Panc1 (cell line): ENCODE measurements around the gene HKDC1. TPM values are rescaled to one million over a fixed set of nuclear protein-coding genes. Genes with fewer than 3 reads are reported as not detected.
"Not testable (repeated sequence)": the region's sequence is repeated elsewhere in the genome, so short reads cannot be mapped to it uniquely, and the experiment has no call there.

Experiments used
- ATAC-seq: fragments of 200-7000 bp; cut with Tn5 transposase; 2 replicates; pipeline ENCODE4 v1.9.1; 2020; ENCODE audit warnings: mild to moderate bottlenecking, moderate library complexity
- BruUV-seq: library from RNA; stranded (reverse); fragments of 400-500 nt; replicated peaks from 2 replicates; lab custom pipeline; 2021; lab: Mats Ljungman, UMichigan
- CTCF ChIA-PET: fragments of 300-600 bp; sonication (Branson Sonifier 250); formaldehyde crosslinking; loops from one replicate; lab custom pipeline; 2022; ENCODE audit warnings: antibody characterized with exemption; lab: Charles Lee
- POLR2A ChIA-PET: fragments of 300-600 bp; sonication (Branson Sonifier 250); formaldehyde crosslinking; loops from one replicate; lab custom pipeline; 2022; ENCODE audit warnings: antibody characterized with exemption; lab: Charles Lee
- DNase-seq: peaks from one replicate; pipeline ENCODE4 v3.0.0-alpha.2; 2010; ENCODE audit warnings: low read depth, low spot score
- H3K27ac ChIP-seq: 2 replicates; pipeline ENCODE4 v1.5.1; 2011; ENCODE audit warnings: mild to moderate bottlenecking, low read length, inconsistent platforms
- H3K27me3 ChIP-seq: fragments of 200-500 bp; sonication (Bioruptor generic); 2 replicates; pipeline ENCODE4 v1.6.0; 2014; ENCODE audit warnings: low read length, inconsistent platforms; ENCODE audit not compliant: control insufficient read depth, insufficient read depth
- H3K36me3 ChIP-seq: fragments of 200-500 bp; sonication (Bioruptor generic); 2 replicates; pipeline ENCODE4 v1.5.1; 2014; ENCODE audit warnings: inconsistent platforms, mild to moderate bottlenecking, low read length, moderate library complexity; ENCODE audit not compliant: control insufficient read depth, insufficient read depth
- H3K4me1 ChIP-seq: 2 replicates; pipeline ENCODE4 v1.5.1; 2011; ENCODE audit warnings: inconsistent platforms, mild to moderate bottlenecking, low read length, moderate library complexity; ENCODE audit not compliant: control insufficient read depth, insufficient read depth
- H3K4me3 ChIP-seq, 2 experiments: 2 replicates each; pipeline ENCODE4 v1.5.1; 2011 to 2012; ENCODE audit warnings: low read depth in 2 of 2, low read length in 2 of 2, mild to moderate bottlenecking in 2 of 2, inconsistent platforms in 1 of 2, moderate library complexity in 1 of 2
- H3K9me3 ChIP-seq: fragments of 200-500 bp; sonication (Bioruptor generic); 2 replicates; pipeline ENCODE4 v1.5.1; 2014; ENCODE audit warnings: low read depth, mild to moderate bottlenecking, inconsistent platforms, low read length, moderate library complexity; ENCODE audit not compliant: control insufficient read depth, insufficient read depth
- CTCF ChIP-seq: fragments of 450-650 bp; IDR thresholded peaks from 2 replicates; pipeline ENCODE4 v1.5.1; 2017; ENCODE audit warnings: mild to moderate bottlenecking
- POLR2AphosphoS5 ChIP-seq: IDR thresholded peaks from 2 replicates; pipeline ENCODE4 v1.6.1; 2012; ENCODE audit warnings: mild to moderate bottlenecking, low read depth, low read length, moderate library complexity
- REST ChIP-seq, 2 experiments: IDR thresholded peaks; 2 replicates each; pipeline ENCODE4 v1.6.1; 2011 to 2012; ENCODE audit warnings: low read depth in 2 of 2, control low read depth in 1 of 2, low read length in 1 of 2, mild to moderate bottlenecking in 1 of 2, moderate library complexity in 1 of 2; ENCODE audit not compliant: insufficient read depth in 1 of 2
- SIN3A ChIP-seq: IDR thresholded peaks from 2 replicates; pipeline ENCODE4 v1.6.1; 2012; ENCODE audit warnings: low read depth, mild to moderate bottlenecking, low read length, moderate library complexity, borderline replicate concordance; ENCODE audit not compliant: insufficient read depth
- TCF7L2 ChIP-seq: IDR thresholded peaks from 2 replicates; pipeline ENCODE4 v1.6.1; 2011; ENCODE audit warnings: mild to moderate bottlenecking, low read depth, low read length, inconsistent platforms
- in situ Hi-C: cut with HindIII; loops from 2 replicates; pipeline ENCODE4 v1.10.0; 2016; ENCODE audit warnings: low sequenced_read_pairs, low pct_unique_long_range_greater_than_20kb
- intact Hi-C: fragments of 100-400 bp; cut with micrococcal nuclease; formaldehyde crosslinking; loops from one replicate; pipeline ENCODE4 v1.10.0; 2022; ENCODE audit not compliant: unreplicated experiment
- total RNA-seq: library from RNA; stranded (reverse); gene quantifications from one replicate; pipeline ENCODE4 v1.2.1, GENCODE V29; 2021; ENCODE audit not compliant: unreplicated experiment

HKDC1 gene
- total RNA-seq, 1 experiment from 2014 or later, result 1.1 TPM

DNA sequence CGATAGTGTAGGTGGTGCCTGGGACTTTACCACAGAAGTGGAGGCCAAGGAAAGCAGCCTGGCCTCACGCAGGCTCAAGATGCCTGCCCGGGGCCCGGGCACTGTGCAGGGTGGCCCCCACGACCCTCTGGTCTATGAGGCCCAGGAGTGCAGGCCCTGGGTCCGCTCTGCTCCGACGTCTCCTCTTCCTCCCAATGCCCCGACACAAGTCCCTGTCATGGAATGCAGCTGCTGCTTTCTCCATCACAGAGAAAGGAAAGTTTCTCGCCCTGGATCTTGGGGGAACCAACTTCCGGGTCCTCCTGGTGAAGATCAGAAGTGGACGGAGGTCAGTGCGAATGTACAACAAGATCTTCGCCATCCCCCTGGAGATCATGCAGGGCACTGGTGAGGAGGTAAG, 29.9 kb downstream of the HKDC1 start:
- ChIA-PET CTCF (no interaction called here), POLR2A (no interaction called here)
- no peaks in the 10 kb centered on the region for H3K27me3 ChIP-seq
- no peak for DNase-seq
- TF ChIP-seq TCF7L2, result no peak
- TF ChIP-seq SIN3A, result no peak
- TF ChIP-seq CTCF, result no peak
- no peak for TF ChIP-seq REST (IDR thresholded peaks at IDR 0.05; ENCODE audit: insufficient read depth in 1 of 2, low read depth in 2 of 2, low read length in 1 of 2)
- TF ChIP-seq POLR2AphosphoS5, result no peak
- no peaks in the 10 kb centered on the region for H3K36me3 ChIP-seq
- no peaks in the 10 kb centered on the region for H3K4me1 ChIP-seq
- H3K4me3 ChIP-seq, result no peak overlapping the region
- in situ Hi-C loops, result no loop called here
- H3K9me3 ChIP-seq, result no peaks in the 10 kb centered on the region
- intact Hi-C loops, result no loop called here
- BruUV-seq, result no TSS peak
- no peak for ATAC-seq
- no peak overlapping the region for H3K27ac ChIP-seq

DNA sequence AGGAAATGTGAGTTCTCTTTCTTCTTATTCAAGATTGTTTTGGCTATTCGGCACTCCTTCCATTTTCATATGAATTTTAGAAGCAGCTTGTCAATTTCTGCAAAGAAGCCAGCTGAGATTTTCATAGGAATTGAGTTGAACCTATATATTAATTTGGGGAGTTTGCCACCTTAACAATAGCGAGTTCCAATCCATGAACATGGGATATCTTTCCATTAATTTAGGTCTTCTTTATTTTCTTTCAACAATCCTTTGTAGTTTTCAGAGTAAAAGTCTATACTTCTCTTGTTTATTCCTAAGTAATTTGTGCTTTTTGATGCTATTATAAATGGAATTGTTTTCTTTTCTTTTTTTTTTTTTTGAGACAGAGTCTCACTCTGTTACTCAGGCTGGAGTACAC, 31.3 kb downstream of the HKDC1 start:
- H3K27me3 ChIP-seq, ATAC-seq, BruUV-seq, H3K4me1 ChIP-seq, H3K27ac ChIP-seq, POLR2A ChIA-PET, H3K9me3 ChIP-seq, DNase-seq, in situ Hi-C loops, H3K4me3 ChIP-seq, intact Hi-C loops, H3K36me3 ChIP-seq: not testable (repeated sequence)
- CTCF ChIA-PET, result interaction anchor here (0.8 kb wide), 1 partner anchor 164 kb away, joined by 3 read pairs; no protein-coding TSS in a partner anchor

- no TSS peak for BruUV-seq
- intact Hi-C loops, result no loop called here
- Histone ChIP-seq H3K27me3 (no peaks in the 10 kb centered on the region), H3K4me3 (no peak overlapping the region), H3K27ac (no peak overlapping the region), H3K36me3 (no peaks in the 10 kb centered on the region), H3K9me3 (no peaks in the 10 kb centered on the region), H3K4me1 (no peaks in the 10 kb centered on the region)
- no peak for TF ChIP-seq POLR2AphosphoS5
- TF ChIP-seq TCF7L2, result no peak
- TF ChIP-seq SIN3A, result no peak
- no peak for TF ChIP-seq CTCF
- TF ChIP-seq REST (IDR thresholded peaks at IDR 0.05; ENCODE audit: insufficient read depth in 1 of 2, low read depth in 2 of 2, low read length in 1 of 2), result no peak
- in situ Hi-C loops, result no loop called here
- ATAC-seq (no peak), DNase-seq (no peak)
- ChIA-PET CTCF (interaction anchor here (0.7 kb wide), 1 partner anchor 172 kb away, joined by 6 read pairs; no protein-coding TSS in a partner anchor), POLR2A (no interaction called here)
These were observed 33.0 kb downstream of the HKDC1 start for GRCh38 chr10:69253171-69253570.
